Keratinocyte (primary cell): ENCODE measurements around the gene PCNT.

Experiments
- EZH2 ChIP-seq: IDR thresholded peaks from one replicate; pipeline ENCODE4 v1.6.1; 2012; ENCODE audit warnings: inconsistent platforms, mild to moderate bottlenecking, low read length, moderate library complexity
- TF ChIP-seq, protein P1 (sequence below), 3 experiments: IDR thresholded peaks in 1 of 3; conservative IDR thresholded peaks in 1 of 3; optimal IDR thresholded peaks in 1 of 3; 2 replicates in 2 of 3; 3 replicates in 1 of 3; pipeline versions ENCODE3 to v1.5.1; 2011; ENCODE audit warnings: low read length in 3 of 3, mild to moderate bottlenecking in 3 of 3, moderate library complexity in 2 of 3, control low read depth in 1 of 3, inconsistent platforms in 1 of 3; ENCODE audit not compliant: insufficient read depth in 2 of 3; ENCODE audit errors: extremely low read depth in 1 of 3

DNA sequence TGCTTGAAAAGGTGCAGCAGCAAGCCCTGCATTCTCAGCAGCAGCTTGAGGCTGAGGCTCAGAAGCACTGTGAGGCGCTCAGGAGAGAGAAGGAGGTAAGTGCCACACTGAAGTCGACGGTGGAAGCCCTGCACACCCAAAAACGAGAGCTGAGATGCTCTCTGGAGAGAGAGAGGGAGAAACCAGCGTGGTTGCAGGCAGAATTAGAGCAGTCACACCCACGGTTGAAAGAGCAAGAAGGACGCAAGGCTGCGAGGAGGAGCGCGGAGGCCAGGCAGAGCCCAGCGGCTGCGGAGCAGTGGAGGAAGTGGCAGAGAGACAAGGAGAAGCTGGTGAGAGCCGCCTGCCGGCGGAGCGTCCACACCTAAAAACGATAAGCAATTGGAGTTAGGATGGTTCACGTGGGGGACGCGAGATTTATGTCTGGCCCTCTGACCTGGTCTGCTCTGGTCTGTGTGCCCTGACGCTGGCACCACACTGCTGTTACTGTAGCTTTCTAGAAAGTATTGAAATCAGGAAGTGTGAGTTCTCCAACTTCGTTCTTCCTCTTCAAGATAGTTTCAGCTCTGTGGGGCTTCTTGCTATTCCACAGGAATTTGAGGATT is 108.0 kb downstream of the PCNT start:
- TF ChIP-seq EZH2, result no peak
- TF ChIP-seq, protein P1, sequence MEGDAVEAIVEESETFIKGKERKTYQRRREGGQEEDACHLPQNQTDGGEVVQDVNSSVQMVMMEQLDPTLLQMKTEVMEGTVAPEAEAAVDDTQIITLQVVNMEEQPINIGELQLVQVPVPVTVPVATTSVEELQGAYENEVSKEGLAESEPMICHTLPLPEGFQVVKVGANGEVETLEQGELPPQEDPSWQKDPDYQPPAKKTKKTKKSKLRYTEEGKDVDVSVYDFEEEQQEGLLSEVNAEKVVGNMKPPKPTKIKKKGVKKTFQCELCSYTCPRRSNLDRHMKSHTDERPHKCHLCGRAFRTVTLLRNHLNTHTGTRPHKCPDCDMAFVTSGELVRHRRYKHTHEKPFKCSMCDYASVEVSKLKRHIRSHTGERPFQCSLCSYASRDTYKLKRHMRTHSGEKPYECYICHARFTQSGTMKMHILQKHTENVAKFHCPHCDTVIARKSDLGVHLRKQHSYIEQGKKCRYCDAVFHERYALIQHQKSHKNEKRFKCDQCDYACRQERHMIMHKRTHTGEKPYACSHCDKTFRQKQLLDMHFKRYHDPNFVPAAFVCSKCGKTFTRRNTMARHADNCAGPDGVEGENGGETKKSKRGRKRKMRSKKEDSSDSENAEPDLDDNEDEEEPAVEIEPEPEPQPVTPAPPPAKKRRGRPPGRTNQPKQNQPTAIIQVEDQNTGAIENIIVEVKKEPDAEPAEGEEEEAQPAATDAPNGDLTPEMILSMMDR (optimal IDR thresholded peaks at IDR 0.05 in 1 of 3, IDR thresholded peaks at IDR 0.05 in 1 of 3, conservative IDR thresholded peaks at IDR 0.05 in 1 of 3; ENCODE audit: extremely low read depth in 1 of 3, insufficient read depth in 2 of 3, low read length in 3 of 3), result no peak
